ENCODE data around the gene KCNIP1. TPM values are rescaled to one million over a fixed set of nuclear protein-coding genes. Genes with fewer than 3 reads are reported as not detected.

The KCNIP1 gene
- total RNA-seq, 1 donor from 2014 or later: not detected

DNA sequence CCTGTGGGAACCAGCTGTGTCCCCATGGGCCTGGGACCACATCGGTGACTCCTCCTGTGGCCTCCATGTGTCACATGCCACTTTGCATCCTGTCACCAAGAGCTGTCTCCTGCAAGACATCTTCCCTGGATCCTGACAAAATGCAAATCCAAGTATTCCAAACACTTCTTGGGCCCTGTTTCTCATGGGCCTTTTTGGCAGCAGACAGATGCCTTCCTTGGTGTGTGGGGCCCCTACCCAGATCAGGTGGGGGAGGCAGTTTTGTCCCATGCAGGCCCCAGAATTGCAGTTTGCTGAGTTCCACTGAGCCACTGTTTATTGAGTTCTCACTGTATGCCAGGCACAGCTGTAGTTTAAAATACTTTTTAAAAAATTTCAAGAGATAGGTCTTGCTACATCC is 217.2 kb downstream of the KCNIP1 start:
- Histone ChIP-seq H3K4me1 (no peaks in the 10 kb centered on the region), H3K9me3 (no peaks in the 10 kb centered on the region), H3K4me3 (no peak overlapping the region), H3K27me3 (no peaks in the 10 kb centered on the region), H3K27ac (no peak overlapping the region), H3K36me3 (no peaks in the 10 kb centered on the region)
- intact Hi-C loops (cut with DNase I): no loop called here
- TF ChIP-seq, protein P1, sequence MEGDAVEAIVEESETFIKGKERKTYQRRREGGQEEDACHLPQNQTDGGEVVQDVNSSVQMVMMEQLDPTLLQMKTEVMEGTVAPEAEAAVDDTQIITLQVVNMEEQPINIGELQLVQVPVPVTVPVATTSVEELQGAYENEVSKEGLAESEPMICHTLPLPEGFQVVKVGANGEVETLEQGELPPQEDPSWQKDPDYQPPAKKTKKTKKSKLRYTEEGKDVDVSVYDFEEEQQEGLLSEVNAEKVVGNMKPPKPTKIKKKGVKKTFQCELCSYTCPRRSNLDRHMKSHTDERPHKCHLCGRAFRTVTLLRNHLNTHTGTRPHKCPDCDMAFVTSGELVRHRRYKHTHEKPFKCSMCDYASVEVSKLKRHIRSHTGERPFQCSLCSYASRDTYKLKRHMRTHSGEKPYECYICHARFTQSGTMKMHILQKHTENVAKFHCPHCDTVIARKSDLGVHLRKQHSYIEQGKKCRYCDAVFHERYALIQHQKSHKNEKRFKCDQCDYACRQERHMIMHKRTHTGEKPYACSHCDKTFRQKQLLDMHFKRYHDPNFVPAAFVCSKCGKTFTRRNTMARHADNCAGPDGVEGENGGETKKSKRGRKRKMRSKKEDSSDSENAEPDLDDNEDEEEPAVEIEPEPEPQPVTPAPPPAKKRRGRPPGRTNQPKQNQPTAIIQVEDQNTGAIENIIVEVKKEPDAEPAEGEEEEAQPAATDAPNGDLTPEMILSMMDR (IDR thresholded peaks at IDR 0.05): no peak
- TF ChIP-seq POLR2A (IDR thresholded peaks at IDR 0.05) (no peak), POLR2AphosphoS5 (IDR thresholded peaks at IDR 0.05; ENCODE audit: insufficient read depth in 1 of 2, low read depth in 1 of 2) (no peak)
- DNase-seq (ENCODE audit: extremely low spot score in 2 of 2): no peak

DNA sequence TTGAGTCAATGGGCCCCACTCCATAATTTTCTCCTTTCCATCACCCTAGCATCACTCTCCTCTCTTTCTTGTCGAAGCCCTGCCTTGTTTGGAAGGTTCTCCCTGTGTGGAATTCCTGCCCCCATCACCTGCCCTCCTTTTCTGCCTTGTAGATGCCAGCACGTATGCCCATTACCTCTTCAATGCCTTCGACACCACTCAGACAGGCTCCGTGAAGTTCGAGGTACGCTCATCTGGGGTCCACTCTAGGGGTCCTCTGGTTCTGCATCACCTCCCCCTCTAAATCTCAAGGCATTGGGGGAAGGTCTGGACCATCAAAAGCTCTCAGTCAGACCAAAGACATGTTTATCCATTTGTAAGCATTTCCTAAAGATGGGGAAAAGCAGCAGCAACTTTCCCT is 217.9 kb downstream of the KCNIP1 start:
- H3K27me3 ChIP-seq: no peaks in the 10 kb centered on the region
- TF ChIP-seq, protein P1 (IDR thresholded peaks at IDR 0.05): no peak
- TF ChIP-seq POLR2A (IDR thresholded peaks at IDR 0.05) (no peak), POLR2AphosphoS5 (IDR thresholded peaks at IDR 0.05; ENCODE audit: insufficient read depth in 1 of 2, low read depth in 1 of 2) (no peak)
- H3K9me3 ChIP-seq: no peaks in the 10 kb centered on the region
- no peak for DNase-seq (ENCODE audit: extremely low spot score in 2 of 2)
- no peak overlapping the region for H3K4me3 ChIP-seq
- intact Hi-C loops (cut with DNase I): no loop called here
- H3K27ac ChIP-seq: no peak overlapping the region
- no peaks in the 10 kb centered on the region for H3K4me1 ChIP-seq
- H3K36me3 ChIP-seq: no peaks in the 10 kb centered on the region

DNA sequence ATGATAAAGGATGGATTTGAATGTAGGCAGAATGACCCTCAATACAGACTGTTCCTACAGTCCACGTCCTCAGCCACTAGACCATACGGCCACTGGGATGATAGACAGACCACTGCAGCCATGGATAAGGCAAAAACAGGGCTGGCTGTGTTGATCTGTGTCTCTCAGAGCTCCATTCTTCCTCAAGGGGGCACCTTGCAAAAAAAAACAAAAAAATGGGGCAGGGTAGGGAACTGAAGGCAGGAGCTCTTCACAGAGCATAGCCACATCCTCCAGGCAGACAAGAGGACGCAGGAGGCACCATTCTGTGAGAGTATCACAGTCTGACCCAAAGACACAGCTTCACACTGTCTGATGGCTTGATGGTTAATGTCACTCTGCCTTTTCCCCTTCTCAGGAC is 218.5 kb downstream of the KCNIP1 start:
- H3K36me3 ChIP-seq: no peaks in the 10 kb centered on the region
- intact Hi-C loops (cut with DNase I): no loop called here
- no peak for DNase-seq (ENCODE audit: extremely low spot score in 2 of 2)
- H3K4me3 ChIP-seq: no peak overlapping the region
- no peaks in the 10 kb centered on the region for H3K27me3 ChIP-seq
- H3K27ac ChIP-seq: no peak overlapping the region
- H3K9me3 ChIP-seq: no peaks in the 10 kb centered on the region
- no peaks in the 10 kb centered on the region for H3K4me1 ChIP-seq
- TF ChIP-seq POLR2AphosphoS5 (IDR thresholded peaks at IDR 0.05; ENCODE audit: insufficient read depth in 1 of 2, low read depth in 1 of 2): no peak
- TF ChIP-seq, protein P1 (IDR thresholded peaks at IDR 0.05): no peak
- TF ChIP-seq POLR2A (IDR thresholded peaks at IDR 0.05): no peak

DNA sequence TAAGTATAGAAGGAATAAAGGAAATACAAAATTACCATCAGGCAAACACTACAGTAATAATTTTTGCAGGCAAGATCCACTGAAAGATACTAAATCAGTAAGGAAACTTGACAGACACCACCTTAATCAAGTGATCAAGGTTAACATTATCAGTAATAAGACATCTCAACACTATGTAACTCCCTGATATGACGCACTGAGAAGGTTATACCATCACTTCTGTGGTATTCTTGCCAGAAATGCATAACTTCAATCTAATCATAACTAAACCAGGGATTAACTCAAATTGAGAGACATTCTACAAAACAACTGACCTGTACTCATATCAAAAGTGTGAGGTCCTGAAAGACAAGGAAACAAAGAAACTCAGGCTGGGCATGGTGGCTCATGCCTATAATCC is 227.2 kb downstream of the KCNIP1 start:
- Histone ChIP-seq H3K36me3 (no peaks in the 10 kb centered on the region), H3K4me3 (no peak overlapping the region), H3K27me3 (no peaks in the 10 kb centered on the region), H3K4me1 (no peaks in the 10 kb centered on the region), H3K9me3 (no peaks in the 10 kb centered on the region), H3K27ac (no peak overlapping the region)
- intact Hi-C loops (cut with DNase I): no loop called here
- TF ChIP-seq, protein P1 (IDR thresholded peaks at IDR 0.05): no peak
- TF ChIP-seq POLR2AphosphoS5 (IDR thresholded peaks at IDR 0.05; ENCODE audit: insufficient read depth in 1 of 2, low read depth in 1 of 2) (no peak), POLR2A (IDR thresholded peaks at IDR 0.05) (no peak)
- DNase-seq (ENCODE audit: extremely low spot score in 2 of 2): no peak

DNA sequence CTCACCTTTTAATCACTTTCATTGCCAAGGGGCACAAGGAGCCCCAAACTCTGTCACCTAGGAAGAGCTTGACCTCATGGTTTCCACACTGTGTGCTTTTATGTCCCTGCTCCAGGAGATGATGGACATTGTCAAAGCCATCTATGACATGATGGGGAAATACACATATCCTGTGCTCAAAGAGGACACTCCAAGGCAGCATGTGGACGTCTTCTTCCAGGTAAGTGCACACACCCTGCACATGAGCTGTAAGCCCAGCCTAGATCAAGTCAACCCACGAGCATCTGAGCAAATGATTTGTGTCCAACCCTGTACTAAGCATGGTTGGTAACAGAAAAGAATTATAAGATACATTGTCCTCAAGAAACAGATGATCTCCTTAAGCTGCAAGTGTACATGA is 228.9 kb downstream of the KCNIP1 start:
- no peaks in the 10 kb centered on the region for H3K9me3 ChIP-seq
- H3K36me3 ChIP-seq: no peaks in the 10 kb centered on the region
- no peaks in the 10 kb centered on the region for H3K4me1 ChIP-seq
- no peak for DNase-seq (ENCODE audit: extremely low spot score in 2 of 2)
- H3K27me3 ChIP-seq: no peaks in the 10 kb centered on the region
- no peak overlapping the region for H3K4me3 ChIP-seq
- intact Hi-C loops (cut with DNase I): no loop called here
- H3K27ac ChIP-seq: no peak overlapping the region
- no peak for TF ChIP-seq POLR2A (IDR thresholded peaks at IDR 0.05)
- TF ChIP-seq POLR2AphosphoS5 (IDR thresholded peaks at IDR 0.05; ENCODE audit: insufficient read depth in 1 of 2, low read depth in 1 of 2): no peak
- TF ChIP-seq, protein P1 (IDR thresholded peaks at IDR 0.05): no peak
